NCI-H2171 (cell line): ENCODE measurements around the gene LORICRIN.

ENCODE experiments used
- DNase-seq: peaks from one replicate; lab custom pipeline; 2025; lab: John Stamatoyannopoulos, UW

Gene LORICRIN

GRCh38 chr1:153306303-153307220 lies 47.1 kb downstream of the LORICRIN start:
- no peak for DNase-seq

GRCh38 chr1:153307221-153307600 lies 47.7 kb downstream of the LORICRIN start:
- DNase-seq = no peak

DNA sequence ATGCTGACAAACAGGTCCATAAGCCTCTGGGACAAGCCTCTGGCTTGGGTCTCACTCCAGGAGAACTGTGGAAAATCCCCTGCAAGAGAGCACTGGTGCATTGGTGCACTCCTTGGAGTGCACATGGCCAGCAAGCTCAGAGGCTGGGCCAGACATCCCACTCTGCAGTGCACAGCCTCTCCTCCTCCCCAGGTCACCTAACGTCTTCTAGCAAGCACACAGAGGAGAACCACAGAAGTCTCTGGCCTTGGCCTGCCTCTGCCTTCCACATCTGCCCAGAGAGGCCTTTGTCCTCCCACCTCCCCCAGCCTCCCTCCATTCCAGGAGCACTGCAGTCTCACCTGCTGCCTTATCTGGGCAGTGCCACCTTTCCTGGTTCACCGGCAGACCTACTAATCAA lies 49.1 kb downstream of the LORICRIN start:
- DNase-seq = no peak

DNA sequence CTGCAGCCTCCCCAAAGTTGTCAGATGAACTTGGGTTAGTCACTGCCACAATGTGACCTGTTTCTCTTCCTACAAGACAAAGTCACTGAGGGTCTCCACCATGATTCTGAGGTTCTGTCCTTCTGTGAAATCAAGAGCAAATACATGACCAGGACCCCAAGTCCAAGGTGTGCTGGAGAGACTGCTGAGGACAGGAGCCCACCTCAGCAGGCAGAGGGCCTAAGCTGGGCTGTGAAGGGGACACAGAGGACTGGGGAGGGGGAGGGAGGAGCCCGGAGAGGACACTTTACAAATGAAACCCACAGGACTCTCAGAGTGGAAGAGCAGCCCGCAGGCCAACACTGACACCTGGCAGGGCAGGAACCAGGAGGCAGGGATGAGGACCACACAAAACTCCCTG lies 50.0 kb downstream of the LORICRIN start:
- no peak for DNase-seq

GRCh38 chr1:153310526-153310925 lies 51.0 kb downstream of the LORICRIN start:
- no peak for DNase-seq
